ENCODE measurements around the gene NEFH. TPM values are rescaled to one million over a fixed set of nuclear protein-coding genes. Genes with fewer than 3 reads are reported as not detected.
"Not testable (repeated sequence)": the region's sequence is repeated elsewhere in the genome, so short reads cannot be mapped to it uniquely, and the experiment has no call there.

Gene NEFH, protein sequence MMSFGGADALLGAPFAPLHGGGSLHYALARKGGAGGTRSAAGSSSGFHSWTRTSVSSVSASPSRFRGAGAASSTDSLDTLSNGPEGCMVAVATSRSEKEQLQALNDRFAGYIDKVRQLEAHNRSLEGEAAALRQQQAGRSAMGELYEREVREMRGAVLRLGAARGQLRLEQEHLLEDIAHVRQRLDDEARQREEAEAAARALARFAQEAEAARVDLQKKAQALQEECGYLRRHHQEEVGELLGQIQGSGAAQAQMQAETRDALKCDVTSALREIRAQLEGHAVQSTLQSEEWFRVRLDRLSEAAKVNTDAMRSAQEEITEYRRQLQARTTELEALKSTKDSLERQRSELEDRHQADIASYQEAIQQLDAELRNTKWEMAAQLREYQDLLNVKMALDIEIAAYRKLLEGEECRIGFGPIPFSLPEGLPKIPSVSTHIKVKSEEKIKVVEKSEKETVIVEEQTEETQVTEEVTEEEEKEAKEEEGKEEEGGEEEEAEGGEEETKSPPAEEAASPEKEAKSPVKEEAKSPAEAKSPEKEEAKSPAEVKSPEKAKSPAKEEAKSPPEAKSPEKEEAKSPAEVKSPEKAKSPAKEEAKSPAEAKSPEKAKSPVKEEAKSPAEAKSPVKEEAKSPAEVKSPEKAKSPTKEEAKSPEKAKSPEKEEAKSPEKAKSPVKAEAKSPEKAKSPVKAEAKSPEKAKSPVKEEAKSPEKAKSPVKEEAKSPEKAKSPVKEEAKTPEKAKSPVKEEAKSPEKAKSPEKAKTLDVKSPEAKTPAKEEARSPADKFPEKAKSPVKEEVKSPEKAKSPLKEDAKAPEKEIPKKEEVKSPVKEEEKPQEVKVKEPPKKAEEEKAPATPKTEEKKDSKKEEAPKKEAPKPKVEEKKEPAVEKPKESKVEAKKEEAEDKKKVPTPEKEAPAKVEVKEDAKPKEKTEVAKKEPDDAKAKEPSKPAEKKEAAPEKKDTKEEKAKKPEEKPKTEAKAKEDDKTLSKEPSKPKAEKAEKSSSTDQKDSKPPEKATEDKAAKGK
- total RNA-seq: under 1 TPM; 0.14 to 0.45 (median 0.33) TPM
- 0.38 TPM for polyA plus RNA-seq
- long read RNA-seq, donor 1: 0 reads
- long read RNA-seq, donor 2: 0 reads
- long read RNA-seq, donor 3, partial matches to known transcripts: 0 of 3 reads
- long read RNA-seq, donor 3, other reads (novel, unspliced or antisense): 0 of 3 reads
- long read RNA-seq, donor 4: 0 reads

DNA sequence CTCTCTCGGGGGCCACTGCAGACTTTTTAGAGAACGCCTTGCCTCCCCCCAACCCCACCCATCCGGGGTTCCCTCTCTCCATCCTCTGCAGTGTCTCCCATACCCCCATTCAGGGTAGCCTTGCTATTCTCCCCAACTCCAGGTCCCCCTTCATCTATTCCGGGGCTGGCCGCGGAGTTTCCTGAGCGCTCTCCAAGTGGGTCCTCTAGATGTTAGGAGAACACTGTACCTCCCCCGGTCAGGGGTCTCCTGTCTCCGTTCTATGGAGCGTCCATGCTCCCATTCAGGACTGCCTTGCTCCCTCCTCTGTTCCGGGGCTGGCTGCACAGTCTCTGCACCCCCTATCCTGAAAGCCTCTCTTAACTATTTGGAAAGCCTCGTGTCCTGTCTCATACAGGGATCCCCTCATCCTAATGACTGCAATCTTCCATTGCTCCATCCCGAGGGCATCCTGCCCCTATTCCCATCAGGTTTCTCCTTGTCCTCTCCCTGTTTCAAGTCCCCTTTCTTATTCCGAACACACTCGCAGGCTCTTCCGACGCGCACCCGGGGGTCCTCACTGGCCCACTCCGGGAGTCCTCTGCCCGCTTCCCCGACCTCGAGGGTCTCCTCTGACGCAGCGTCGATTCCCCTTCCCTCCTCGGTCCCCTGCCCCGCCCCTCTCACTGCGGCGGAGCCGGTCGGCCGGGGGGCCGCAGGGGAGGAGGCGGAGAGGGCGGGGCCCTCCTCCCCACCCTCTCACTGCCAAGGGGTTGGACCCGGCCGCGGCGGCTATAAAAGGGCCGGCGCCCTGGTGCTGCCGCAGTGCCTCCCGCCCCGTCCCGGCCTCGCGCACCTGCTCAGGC lies at the start of gene NEFH:
Gene NEFH, plus strand, starts transcription at position 802 of the 845 bp plus-strand sequence. CDS start 45 bp downstream, outside the sequence.
- intact Hi-C loops (cut with DNase I): no loop called here
- ATAC-seq (no peak), DNase-seq (no peak)
- no peaks in the 10 kb centered on the region for H3K27me3 ChIP-seq (ENCODE audit: control insufficient read depth, insufficient read depth)
- no peak within 1 kb of the TSS for H3K4me3 ChIP-seq (ENCODE audit: low read length)
- no peaks in the 10 kb centered on the region for H3K9me3 ChIP-seq (ENCODE audit: control insufficient read depth, low read length)
- 5% methylated on average over 48 of the region's 48 CpGs for WGBS
- H3K27ac ChIP-seq (ENCODE audit: low read length): no peak within 1 kb of the TSS
- no peaks in the 10 kb centered on the region for H3K4me1 ChIP-seq (ENCODE audit: control insufficient read depth, insufficient read depth, low read length)

DNA sequence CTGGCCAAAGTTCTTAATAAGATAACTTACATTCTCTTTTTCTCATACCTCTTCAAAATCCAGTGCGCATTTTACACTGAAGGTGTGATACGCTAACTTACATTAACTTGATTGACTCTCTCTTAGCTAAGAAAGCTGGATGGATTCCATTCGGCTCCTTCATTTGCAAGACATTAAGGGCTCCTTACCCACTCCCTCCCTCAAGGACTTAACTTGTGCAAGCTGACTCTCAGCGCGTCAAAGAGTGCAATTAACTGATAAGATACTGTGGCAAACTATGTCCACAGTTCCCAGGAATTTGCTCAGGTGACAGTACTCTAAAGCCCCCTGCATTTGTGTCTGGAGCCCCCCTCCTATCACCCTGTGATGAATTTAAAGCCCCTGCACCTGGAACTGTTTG lies 48.0 kb upstream of the NEFH start:
- Histone ChIP-seq H3K27me3 (ENCODE audit: control insufficient read depth, insufficient read depth) (no peaks in the 10 kb centered on the region), H3K9me3 (ENCODE audit: control insufficient read depth, low read length) (no peaks in the 10 kb centered on the region), H3K27ac (ENCODE audit: low read length) (no peak overlapping the region), H3K4me1 (ENCODE audit: control insufficient read depth, insufficient read depth, low read length) (no peaks in the 10 kb centered on the region), H3K4me3 (ENCODE audit: low read length) (no peak overlapping the region)
- intact Hi-C loops (cut with DNase I): no loop called here
- ATAC-seq: no peak
- 47% methylated on average over 5 of the region's 5 CpGs for WGBS
- no peak for DNase-seq

DNA sequence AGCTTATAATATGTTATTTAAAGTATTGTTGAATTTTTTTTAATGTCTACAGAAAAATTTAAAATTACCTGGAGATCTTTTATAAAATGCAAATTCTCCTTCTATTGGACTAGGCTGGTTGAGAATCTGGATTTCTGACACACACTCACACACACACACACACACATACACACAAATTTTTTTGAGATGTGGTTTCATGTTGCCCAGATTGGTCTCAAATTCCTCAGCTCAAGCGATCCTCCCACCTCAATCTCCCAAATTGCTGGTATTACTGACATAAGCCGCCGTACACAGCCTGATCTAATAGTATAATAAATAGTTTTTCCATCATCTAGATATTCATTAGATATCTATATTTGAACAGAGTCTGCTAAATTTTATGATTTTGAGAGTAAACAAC lies 46.2 kb upstream of the NEFH start:
- Histone ChIP-seq H3K4me3 (ENCODE audit: low read length) (no peak overlapping the region), H3K27me3 (ENCODE audit: control insufficient read depth, insufficient read depth) (no peaks in the 10 kb centered on the region), H3K9me3 (ENCODE audit: control insufficient read depth, low read length) (no peaks in the 10 kb centered on the region), H3K4me1 (ENCODE audit: control insufficient read depth, insufficient read depth, low read length) (no peaks in the 10 kb centered on the region), H3K27ac (ENCODE audit: low read length) (no peak overlapping the region)
- intact Hi-C loops (cut with DNase I): no loop called here
- ATAC-seq (no peak), DNase-seq (no peak)
- 87% methylated on average over 3 of the region's 3 CpGs for WGBS

DNA sequence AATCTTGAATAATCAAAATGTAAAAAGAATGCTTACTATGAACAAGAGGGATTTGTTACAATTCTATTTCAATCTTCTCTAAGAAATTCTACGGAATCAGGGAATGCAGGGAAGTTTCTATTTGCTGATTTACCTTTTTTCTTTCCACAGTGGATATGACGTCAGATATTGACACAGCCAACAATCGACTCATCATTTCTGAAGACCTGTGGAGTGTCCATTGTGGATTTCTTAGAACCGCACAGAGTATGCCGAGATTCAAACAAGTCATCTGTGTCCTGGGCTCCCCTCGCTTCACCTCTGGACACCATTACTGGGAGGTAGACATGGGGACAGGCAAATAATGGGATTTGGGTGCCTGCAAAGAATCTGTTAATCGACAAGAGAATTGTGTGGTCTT lies 45.7 kb upstream of the NEFH start:
- ATAC-seq (no peak), DNase-seq (no peak)
- Histone ChIP-seq H3K4me1 (ENCODE audit: control insufficient read depth, insufficient read depth, low read length) (no peaks in the 10 kb centered on the region), H3K4me3 (ENCODE audit: low read length) (no peak overlapping the region), H3K27ac (ENCODE audit: low read length) (no peak overlapping the region), H3K27me3 (ENCODE audit: control insufficient read depth, insufficient read depth) (no peaks in the 10 kb centered on the region), H3K9me3 (ENCODE audit: control insufficient read depth, low read length) (no peaks in the 10 kb centered on the region)
- 82% methylated on average over 7 of the region's 7 CpGs for whole genome bisulfite sequencing
- intact Hi-C loops (cut with DNase I): no loop called here

DNA sequence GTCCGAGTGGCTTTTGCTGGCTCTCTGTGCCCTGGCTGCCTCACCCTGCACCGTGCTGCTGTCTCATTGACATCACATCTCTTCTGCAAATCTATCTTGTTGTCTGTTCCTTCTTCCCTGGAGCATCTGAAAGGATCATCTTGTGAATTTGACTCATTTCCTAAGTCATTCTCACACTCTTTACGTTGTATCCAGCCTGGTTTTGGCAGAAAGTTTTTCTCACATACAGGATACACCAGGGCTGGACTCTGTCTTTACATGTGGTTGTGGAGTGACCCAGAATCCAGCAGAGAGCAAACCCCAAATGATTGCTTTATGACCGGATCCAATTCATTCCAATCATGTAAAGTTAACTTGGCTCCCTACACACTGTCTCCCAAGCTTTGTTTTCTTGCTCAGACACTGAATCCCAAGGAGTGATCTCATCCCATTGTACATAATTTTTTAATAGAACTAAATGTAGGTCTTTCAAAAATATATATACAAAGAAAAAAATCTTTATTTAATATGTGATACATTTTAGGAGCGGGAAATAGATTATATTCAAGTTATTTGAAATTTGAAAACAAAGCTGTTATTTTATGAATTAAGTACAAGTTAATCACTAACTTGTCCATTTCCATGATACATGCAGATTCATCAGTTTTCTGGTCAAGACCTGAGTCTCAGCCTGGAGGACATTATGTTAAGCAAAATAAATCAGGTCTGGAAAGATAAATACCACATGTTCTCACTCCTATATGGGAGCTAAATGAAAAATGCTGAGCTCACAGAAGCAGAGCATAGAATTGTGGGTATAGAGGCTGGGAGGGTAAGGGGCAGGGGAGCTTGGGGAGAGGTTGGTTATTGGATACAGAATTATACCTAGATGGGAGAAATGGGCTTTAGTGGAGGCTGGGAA lies 44.5 kb upstream of the NEFH start:
- no peak for DNase-seq
- no peak overlapping the region for H3K4me3 ChIP-seq (ENCODE audit: low read length)
- H3K27me3 ChIP-seq (ENCODE audit: control insufficient read depth, insufficient read depth): no peaks in the 10 kb centered on the region
- no peak for ATAC-seq
- intact Hi-C loops (cut with DNase I): no loop called here
- no peaks in the 10 kb centered on the region for H3K9me3 ChIP-seq (ENCODE audit: control insufficient read depth, low read length)
- no peaks in the 10 kb centered on the region for H3K4me1 ChIP-seq (ENCODE audit: control insufficient read depth, insufficient read depth, low read length)
- 61% methylated on average over 5 of the region's 5 CpGs for WGBS
- no peak overlapping the region for H3K27ac ChIP-seq (ENCODE audit: low read length)

DNA sequence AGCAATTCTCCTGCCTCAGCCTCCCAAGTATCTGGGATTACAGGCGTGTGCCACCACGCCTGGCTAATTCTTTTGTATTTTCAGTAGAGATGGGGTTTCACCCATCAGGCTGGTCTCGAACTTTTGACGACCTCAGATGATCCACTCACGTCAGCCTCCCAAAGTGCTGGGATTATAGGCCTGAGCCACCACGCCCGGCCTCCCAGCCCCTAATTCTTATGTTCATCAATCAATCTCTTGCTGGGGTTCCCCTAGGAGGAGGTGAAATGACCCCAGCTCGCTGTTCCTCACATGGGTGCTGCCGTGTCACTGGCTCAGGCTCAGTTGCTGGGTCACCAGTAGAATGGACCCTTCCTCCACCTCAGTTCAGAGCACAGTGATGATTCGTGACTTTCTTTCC lies 41.7 kb upstream of the NEFH start, which contains the start of gene RFPL1:
Gene RFPL1, plus strand, starts transcription at position 301 of the 400 bp plus-strand sequence.
- WGBS: 94% methylated on average over 10 of the region's 10 CpGs
- ATAC-seq; H3K27ac ChIP-seq (ENCODE audit: low read length); H3K4me1 ChIP-seq (ENCODE audit: control insufficient read depth, insufficient read depth, low read length); H3K4me3 ChIP-seq (ENCODE audit: low read length); DNase-seq; H3K27me3 ChIP-seq (ENCODE audit: control insufficient read depth, insufficient read depth); H3K9me3 ChIP-seq (ENCODE audit: control insufficient read depth, low read length); intact Hi-C loops (cut with DNase I): not testable (repeated sequence)

DNA sequence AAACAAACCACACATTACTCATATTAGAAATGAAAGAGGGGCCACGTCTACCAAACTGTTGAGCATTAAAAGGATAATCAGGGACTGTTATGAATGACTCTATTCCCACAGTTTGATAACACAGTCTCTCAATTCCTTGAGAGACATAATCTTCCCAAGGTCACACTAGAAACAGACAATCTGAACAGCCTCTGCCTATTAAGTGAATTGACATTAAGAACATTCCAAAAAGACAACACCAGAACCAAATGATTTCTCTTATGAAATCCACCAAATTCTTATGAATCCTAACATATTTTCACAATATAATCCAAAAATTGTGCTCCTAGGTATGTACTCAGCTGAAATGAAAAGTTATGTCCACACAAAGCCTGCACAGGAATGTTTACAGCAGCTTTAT lies 37.0 kb upstream of the NEFH start:
- no peaks in the 10 kb centered on the region for H3K27me3 ChIP-seq (ENCODE audit: control insufficient read depth, insufficient read depth)
- no peak overlapping the region for H3K4me3 ChIP-seq (ENCODE audit: low read length)
- DNase-seq (no peak), ATAC-seq (no peak)
- H3K9me3 ChIP-seq (ENCODE audit: control insufficient read depth, low read length): no peaks in the 10 kb centered on the region
- no peaks in the 10 kb centered on the region for H3K4me1 ChIP-seq (ENCODE audit: control insufficient read depth, insufficient read depth, low read length)
- intact Hi-C loops (cut with DNase I): no loop called here
- 37% methylated on average over 1 of the region's 1 CpG for WGBS
- no peak overlapping the region for H3K27ac ChIP-seq (ENCODE audit: low read length)

DNA sequence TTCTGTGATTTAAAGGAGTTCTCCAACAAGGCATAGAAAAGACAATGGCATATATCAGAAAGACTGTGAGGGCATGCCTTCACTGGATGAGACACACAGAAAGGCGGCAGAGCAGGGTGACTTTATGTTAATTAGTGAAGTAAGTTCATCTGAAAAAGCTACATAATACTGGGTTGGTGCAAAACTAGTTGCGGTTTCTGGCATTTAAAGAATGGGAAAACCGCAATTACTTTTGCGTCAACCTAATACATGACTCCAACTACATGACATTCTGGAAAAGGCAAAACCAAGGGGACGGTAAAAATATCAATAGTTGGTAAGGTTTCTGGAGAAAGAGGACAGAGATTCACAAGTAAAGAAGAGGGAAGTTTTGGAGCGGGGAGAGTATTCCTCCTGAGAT lies 36.6 kb upstream of the NEFH start:
- DNase-seq: no peak
- H3K27ac ChIP-seq (ENCODE audit: low read length): no peak overlapping the region
- no peaks in the 10 kb centered on the region for H3K4me1 ChIP-seq (ENCODE audit: control insufficient read depth, insufficient read depth, low read length)
- H3K9me3 ChIP-seq (ENCODE audit: control insufficient read depth, low read length): no peaks in the 10 kb centered on the region
- WGBS: 72% methylated on average over 6 of the region's 6 CpGs
- intact Hi-C loops (cut with DNase I): no loop called here
- no peak overlapping the region for H3K4me3 ChIP-seq (ENCODE audit: low read length)
- no peak for ATAC-seq
- no peaks in the 10 kb centered on the region for H3K27me3 ChIP-seq (ENCODE audit: control insufficient read depth, insufficient read depth)

DNA sequence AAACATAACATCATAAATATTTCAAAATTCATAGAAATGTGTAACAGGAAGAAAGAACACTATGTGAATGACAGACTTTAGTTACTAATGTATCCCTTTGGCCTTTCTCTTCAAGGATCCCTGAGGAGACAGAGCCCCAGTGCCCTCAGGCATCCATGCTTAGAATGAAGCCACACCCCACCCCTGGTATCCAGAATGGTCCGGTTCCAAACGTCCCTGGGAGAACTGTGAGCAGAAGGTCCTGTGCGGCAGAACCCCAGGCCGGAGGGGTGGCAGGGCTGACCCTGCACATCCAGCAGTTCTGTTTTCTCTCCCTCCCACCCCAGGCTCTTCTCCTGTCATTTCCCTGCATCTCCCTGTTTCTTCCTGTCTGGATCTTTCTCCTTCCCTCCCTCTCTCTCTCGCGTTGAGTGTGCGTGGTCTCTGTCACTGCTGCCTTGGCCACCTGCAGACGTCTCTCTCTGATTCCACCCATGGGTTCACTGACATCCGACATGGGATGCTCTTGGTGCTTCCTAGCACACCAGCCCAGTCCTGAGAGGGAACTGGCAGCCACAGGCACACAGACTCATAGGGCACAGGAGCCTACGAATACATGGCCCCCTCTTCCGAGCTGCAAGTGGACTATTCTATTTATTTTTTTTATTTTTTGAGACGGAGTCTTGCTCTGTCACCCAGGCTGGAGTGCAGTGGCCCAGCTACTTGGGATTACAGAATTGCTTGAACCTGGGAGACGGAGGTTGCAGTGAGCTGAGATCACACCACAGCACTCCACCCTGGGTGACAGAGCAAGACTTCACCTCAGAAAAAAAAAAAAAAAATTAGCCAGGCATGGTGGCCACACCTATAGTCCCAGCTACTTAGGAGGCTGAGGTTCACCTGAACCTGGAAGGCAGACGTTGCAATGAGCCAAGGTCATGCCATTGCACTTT lies 35.9 kb upstream of the NEFH start:
- no peak overlapping the region for H3K4me3 ChIP-seq (ENCODE audit: low read length)
- ATAC-seq (no peak), DNase-seq (no peak)
- intact Hi-C loops (cut with DNase I): no loop called here
- no peak overlapping the region for H3K27ac ChIP-seq (ENCODE audit: low read length)
- H3K9me3 ChIP-seq (ENCODE audit: control insufficient read depth, low read length): no peaks in the 10 kb centered on the region
- H3K27me3 ChIP-seq (ENCODE audit: control insufficient read depth, insufficient read depth): no peaks in the 10 kb centered on the region
- H3K4me1 ChIP-seq (ENCODE audit: control insufficient read depth, insufficient read depth, low read length): no peaks in the 10 kb centered on the region
- WGBS: 53% methylated on average over 14 of the region's 14 CpGs
